Measurements from ENCODE around the gene CEP170B.

Gene CEP170B

GRCh38 chr14:104868060-104868740, 3.1 kb downstream of the CEP170B start:
- DNase-seq (ENCODE audit: low spot score): no peak

GRCh38 chr14:104868811-104869572, 3.9 kb downstream of the CEP170B start:
- DNase-seq (ENCODE audit: low spot score): no peak

DNA sequence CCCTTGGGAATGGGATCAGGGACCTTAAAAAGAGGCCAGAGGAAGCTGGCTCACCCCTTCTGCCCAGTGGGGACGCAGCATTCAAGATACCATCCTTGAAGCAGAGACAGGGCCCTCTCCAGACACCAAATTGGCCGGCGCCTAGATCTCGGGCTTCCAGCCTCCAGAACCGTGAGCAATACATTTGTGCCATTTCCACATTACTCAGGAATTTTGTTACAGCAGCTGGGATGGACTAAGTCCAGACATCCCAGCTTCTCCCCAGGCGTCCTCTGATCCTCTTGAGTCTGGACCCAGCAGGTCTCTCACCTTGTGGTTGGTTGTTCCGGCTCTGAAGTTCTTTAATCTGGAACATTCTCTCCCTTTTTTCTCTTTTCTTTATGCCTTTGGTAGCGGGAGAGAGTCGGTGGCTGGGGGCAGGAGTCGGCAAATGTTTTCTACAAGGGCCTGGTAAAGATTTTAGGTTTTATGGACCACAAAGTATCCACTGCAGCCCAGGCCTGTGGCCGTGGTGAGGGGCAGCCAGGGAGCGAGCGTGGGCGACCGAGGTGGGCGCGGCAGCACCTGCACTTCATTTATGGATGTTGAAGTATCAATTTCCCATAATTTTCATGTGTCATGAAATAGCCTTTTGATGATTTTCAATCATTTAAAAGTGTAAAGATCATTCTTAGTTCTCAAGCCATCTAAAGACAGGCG, 4.8 kb downstream of the CEP170B start:
- DNase-seq (ENCODE audit: low spot score): no peak

GRCh38 chr14:104870368-104871144, 5.5 kb downstream of the CEP170B start:
- no peak for DNase-seq (ENCODE audit: low spot score)

GRCh38 chr14:104871145-104871655, 6.1 kb downstream of the CEP170B start:
- no peak for DNase-seq (ENCODE audit: low spot score)

- DNase-seq (ENCODE audit: low spot score): no peak
These were observed 6.8 kb downstream of the CEP170B start for GRCh38 chr14:104871656-104872468.

GRCh38 chr14:104872469-104873341, 7.6 kb downstream of the CEP170B start:
- DNase-seq (ENCODE audit: low spot score): no peak

DNA sequence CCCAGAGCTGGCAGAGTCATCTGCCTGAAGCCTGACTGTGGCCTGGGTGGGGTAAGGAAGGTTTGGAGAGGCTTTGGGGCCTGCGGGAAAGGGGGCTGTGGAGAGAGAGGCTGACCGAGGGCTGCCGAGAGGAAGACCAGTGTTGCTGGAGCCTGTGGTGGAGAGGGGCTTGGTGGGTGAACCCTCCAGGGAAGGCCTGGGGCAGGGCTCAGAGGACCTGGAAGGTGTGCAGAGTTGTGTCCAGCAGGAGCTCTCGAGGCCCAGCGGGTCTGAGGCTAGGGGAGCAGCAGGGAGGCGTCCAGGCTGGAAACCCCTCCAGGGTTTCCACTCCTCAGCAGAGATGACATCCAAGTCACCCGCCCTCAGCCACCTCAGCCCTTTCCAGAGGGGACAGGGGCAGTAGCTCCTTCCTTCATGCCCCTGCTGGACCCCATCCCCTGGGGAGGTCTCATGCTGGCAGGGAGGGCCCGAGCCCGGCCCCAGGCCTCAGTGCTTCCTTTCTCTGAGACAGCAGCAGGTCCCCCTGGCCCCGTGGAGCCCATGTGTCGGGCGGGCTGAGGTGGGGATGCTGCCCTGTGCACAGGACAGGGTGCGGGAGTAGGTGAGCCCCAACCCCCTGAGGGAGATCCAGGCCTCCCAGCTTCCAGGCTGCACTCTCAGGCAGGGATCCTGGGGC, 8.4 kb downstream of the CEP170B start:
- DNase-seq (ENCODE audit: low spot score): no peak

DNA sequence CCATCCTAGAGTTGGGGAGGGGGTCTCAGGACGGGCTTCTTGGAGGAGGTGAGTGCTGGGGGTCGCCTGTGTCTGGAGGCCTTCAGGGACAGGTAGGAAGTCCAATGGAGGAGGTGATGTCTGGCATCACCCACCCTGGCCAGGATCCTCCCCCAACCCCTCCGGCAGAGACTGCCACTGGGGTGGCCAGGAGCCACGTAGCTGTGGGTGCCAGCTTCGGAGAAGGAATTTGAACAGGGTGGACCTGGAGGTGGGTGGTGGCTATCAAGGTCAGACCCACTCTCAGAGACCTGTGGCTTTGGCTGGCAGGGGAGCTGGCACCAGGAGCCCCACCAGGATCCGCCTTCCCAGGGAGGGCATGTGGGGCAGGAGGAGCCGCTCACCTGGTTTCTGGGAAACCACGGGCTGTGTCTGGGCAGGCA, 9.1 kb downstream of the CEP170B start:
- DNase-seq (ENCODE audit: low spot score): no peak

DNA sequence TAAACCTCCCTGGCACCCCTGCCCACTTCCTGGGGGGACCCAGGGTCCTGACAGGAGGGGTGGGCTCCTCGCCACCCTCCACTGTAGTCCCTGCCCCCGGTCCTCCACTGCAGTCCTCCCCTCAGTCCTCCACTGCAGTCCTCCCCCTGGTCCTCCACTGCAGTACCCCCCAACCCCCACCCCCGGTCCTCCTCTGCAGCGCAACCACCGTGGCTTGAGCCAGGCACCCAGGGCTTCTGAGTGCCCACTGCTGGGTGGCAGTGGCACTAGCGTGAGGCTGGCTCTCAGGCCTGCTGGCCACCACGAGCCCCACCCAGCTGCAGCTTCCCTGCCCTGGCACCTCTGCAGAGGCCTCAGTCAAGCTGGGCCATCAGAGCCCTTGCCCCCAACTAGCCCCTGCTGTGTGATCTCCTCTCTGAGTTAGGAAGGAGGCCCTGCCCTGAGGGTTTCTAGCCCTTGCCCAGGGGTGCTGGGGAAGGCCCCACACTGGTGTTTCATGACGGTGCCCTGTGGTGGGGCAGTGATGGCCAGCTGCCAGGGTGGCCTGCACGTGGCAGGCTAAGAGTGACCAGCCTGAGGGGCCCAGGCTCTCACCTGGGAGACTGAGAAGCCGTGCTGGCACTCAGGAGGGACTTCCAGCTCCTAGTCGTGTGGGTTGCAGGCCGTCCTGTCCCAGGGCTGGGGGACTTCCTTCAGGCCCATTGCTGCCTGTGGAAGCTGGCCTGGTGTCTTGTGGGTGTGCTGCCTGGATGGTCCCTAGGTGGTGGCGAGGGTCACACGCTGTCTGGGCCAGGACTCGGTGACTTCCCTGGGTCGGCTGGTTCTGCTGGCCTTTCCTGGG, 9.7 kb downstream of the CEP170B start:
- DNase-seq (ENCODE audit: low spot score): no peak

- DNase-seq (ENCODE audit: low spot score): no peak
These were observed 10.3 kb downstream of the CEP170B start for GRCh38 chr14:104875412-104875751.

DNA sequence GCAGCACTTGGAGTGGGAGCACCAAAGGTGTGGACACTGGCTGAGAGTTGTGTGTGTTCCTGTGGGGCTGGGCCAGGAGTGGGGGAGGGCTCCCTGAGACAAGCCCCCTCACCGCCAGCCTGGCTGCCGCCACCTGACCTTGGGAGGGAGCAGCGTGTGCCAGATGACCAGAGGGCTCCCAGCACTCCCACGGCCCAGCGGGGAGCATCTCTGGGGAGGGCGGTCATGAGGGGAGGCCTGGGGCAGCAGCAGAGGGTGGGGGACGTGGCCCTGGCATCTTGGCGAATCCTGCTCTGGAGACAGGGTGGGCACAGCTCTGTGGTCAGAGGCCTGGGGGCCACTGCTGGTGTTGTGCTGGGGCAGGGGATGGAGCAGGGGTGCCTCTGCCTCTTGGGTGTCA, 10.7 kb downstream of the CEP170B start:
- no peak for DNase-seq (ENCODE audit: low spot score)

DNA sequence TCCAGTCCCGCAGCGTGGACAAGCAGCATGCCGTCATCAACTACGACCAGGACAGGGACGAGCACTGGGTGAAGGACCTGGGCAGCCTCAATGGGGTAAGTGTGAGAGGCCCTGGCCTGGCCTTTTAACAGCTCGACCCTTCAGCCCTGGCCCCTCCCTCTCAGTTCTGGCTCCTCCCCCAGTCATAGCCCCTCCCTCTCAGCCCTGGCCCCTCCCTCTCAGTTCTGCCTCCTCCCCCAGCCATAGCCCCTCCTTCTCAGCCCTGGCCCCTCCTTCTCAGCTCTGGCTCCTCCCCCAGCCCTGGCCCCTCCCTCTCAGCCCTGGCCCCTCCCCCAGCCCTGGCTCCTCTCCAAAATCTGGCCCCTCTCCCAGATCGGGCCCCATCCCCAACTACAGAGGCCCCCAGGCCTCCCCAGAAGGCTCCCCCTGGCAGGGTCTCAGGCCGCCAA, 11.2 kb downstream of the CEP170B start:
- DNase-seq (ENCODE audit: low spot score): peak; percentile 28

GRCh38 chr14:104877066-104877805, 12.2 kb downstream of the CEP170B start:
- no peak for DNase-seq (ENCODE audit: low spot score)

- no peak for DNase-seq (ENCODE audit: low spot score)
These were observed 12.9 kb downstream of the CEP170B start for GRCh38 chr14:104877806-104878550.

- DNase-seq (ENCODE audit: low spot score): peak; percentile 85
These were observed 13.5 kb downstream of the CEP170B start for GRCh38 chr14:104878582-104878981.

Measured in cerebellar cortex (tissue), 1 donor.